ENCODE measurements around the gene APMAP.

Gene APMAP

DNA sequence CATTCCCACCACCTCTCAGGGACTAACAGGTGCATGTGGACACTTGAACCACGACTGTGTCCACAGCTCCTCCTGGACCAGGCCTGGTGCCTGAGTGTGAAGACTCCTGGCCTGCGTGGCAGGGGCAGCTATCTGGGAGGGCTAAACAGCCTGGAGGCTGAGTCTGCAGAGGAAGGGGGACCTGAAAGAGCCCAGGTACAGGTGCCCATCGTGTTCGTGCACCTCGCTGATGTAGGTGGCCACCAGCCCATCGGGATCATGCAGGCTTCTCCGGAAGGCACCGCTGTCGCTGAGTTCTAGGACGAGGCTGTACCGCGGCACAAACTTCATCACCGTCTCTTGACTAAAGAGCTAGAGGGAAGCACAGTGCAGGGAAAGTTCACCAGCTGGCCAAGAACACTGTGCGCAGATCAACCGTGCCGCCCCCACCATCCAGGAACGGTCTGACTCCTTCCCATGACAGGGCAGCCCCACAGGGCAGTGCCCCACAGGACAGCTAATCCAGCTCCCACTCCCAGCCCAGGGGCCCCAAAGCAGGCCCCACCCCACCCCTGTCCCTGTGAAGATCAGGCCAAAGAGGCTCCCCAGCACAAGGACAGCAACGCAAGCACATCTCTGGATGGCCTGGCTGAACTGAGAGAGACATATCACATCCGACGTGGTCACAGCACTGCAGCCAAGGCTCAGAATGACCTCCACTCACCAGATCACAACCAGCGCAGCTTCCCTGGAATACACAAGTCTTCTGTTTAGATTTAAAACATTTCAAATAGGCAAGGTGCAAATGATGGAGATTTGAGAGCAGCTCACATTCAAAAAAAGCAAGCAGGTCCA is 28.7 kb downstream of the APMAP start:
- DNase-seq, result no peak

DNA sequence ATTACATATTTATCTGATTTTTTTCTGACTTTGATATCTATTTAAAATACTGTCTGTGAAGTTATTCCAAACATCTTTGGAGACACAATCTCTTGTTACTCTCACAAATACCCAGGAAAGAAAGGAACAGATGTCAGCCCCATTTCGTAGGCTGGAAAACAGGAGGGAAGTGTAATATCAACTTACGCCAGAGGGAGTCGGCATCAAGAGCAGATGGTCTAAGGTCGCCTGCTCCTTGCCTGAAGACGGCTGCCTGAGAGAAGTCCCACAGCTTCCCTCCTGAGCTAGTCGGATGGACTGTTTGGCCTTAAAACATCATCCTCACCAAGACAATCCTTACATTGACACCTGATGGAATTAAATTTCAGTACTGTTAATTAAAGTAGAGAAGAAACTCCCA is 30.0 kb downstream of the APMAP start:
- no peak for DNase-seq

DNA sequence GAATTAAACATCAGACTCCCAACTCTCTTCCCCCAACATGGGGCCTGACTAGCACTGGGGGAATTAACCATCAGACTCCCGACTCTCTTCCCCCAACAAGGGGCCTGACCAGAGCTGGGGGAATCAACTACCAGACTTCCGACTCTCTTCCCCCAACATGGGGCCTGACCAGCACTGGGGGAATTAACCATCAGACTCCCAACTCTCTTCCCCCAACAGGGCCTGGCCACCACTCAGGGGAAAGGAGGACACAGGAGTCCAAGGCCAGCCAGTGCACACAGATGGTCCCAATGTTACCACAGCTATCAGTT is 30.4 kb downstream of the APMAP start:
- no peak for DNase-seq

DNA sequence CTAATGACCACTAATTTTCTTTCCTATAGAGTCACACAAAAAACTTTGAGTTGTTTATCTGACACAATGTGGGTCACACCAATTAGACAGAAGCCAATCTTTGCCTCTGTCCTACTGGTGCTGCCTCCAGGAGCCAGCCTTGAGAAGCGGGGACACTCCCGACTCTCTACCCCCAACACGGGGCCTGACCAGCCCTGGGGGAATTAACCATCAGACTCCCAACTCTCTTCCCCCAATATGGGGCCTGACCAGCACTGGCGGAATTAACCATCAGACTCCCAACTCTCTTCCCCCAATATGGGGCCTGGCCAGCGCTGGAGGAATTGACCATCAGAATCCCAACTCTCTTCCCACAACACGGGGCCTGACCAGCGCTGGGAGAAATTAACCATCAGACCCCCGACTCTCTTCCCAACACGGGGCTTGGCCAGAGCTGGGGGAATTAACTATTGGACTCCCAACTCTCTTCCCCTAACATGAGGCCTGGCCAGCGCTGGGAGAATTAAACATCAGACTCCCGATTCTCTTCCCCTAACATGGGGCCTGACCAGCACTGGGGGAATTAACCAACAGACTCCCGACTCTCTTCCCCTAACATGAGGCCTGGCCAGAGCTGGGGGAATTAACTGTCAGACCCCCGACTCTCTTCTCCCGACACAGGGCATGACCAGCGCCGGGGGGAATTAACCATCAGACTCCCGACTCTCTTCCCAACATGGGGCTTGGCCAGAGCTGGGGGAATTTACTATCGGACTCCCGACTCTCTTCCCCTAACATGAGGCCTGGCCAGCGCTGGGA is 31.0 kb downstream of the APMAP start:
- DNase-seq, result no peak

DNA sequence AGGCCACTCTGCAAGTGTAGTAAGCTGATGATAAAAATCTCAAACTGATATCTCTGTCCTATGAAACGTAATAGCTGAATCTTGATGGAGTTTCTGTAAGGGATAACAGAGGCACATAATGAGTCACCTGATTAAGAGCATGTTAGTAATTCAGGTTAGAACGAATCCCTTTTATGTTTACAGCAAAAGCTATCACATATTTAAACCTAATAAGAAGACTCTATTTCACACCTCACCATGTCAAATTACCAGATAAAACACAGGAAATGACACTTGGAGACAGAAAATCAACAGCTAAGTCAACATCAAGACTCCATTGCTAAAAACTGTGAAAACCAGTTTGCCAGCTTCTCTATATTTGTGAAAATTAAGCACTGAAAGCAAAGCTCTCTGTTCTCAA is 31.7 kb downstream of the APMAP start:
- DNase-seq, result no peak

DNA sequence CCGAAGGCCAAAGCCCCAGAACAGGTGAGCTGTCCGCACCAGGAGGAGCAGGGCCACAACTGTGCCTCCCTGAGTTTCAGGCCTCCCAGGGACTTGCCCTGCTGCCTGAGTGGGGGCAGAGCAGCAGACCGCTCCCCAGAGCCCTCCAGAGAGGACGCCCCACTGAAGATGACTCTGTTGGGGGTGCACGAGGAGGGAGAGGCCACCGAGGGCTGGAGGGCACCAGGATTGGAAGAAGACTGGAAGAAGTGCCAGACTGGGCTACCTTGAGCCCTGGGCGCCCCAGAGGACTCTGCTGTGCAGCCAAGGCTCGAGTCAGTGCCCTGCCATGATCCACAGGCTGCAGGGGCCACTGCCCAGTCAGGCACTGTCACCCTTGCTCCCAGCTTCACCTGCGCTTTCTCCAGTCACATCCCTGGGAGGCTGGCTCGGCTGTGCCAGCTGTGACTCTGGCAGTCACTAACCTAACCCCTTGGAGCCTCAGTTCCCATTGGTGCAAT is 32.2 kb downstream of the APMAP start:
- no peak for DNase-seq

DNA sequence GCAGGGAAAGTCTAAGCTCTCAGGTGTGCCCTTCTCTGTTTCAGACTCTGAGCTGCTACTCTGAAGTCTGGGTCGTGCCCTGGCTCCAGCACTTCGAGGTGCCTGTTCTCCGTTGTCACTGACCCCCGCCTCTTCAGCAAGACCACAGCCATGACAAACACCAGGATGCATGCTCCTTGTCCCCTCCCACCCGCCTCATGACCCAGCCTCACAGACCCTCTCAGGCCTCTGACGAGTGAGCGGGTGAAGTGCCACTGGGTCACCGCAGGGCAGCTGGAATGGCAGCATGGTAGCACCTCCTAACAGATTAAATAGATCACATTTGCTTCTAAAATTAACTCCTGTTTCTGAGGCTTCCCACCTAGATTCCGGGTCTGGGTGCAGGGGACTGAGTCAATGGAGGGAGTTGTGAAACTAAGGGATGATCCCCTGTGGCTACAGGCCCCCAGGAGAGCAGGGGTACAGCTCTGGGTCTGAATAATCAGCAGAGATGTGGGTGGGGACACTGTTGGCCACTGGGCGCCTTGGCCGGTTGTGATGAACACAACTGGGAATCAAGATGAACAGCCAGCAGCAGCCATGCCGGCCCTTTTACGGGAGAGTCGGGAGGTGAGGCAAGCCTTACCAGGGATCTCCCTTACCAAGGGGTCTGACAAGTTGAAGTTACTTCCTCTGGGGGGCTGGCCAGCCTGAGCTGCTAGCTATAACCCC is 32.8 kb downstream of the APMAP start:
- no peak for DNase-seq

DNA sequence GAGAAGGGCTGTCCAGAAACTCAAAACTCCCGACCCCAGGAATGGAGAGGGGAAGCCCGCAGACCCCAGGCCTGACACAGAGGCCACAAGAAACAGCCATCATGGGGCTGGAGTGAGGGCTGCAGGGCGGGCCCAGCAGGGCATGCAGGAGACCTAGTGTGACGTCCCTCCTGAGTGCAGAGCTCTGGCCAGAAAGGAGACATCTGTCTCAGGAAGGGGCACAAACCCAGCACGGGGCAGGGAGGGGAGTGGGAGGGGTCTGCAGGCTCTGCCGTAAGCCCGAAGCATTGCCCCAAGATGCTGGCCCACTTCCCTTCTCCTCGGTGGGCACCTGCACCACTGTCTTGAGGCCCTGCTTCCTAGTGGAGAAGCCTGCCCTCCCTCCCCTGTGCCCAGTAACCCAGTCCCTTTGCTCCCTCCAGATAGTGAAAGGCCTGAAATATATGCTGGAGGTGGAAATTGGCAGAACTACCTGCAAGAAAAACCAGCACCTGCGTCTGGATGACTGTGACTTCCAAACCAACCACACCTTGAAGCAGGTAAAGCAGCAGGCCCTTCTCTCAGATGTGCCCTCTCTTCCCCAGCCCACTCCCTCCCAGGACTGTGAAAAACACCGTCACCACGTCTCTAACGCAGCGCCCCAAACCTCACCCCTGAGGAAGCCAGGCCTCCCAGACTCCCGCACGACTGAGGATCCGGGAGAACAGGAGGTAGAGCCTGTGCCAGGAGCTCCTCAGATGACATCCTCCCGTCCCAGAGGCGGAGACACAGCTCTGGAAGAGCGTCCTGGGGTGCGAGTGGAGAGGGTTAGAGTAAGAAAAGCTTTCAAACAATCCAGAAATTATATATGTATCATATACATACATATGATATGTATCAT is 33.8 kb downstream of the APMAP start:
- DNase-seq, result no peak

DNA sequence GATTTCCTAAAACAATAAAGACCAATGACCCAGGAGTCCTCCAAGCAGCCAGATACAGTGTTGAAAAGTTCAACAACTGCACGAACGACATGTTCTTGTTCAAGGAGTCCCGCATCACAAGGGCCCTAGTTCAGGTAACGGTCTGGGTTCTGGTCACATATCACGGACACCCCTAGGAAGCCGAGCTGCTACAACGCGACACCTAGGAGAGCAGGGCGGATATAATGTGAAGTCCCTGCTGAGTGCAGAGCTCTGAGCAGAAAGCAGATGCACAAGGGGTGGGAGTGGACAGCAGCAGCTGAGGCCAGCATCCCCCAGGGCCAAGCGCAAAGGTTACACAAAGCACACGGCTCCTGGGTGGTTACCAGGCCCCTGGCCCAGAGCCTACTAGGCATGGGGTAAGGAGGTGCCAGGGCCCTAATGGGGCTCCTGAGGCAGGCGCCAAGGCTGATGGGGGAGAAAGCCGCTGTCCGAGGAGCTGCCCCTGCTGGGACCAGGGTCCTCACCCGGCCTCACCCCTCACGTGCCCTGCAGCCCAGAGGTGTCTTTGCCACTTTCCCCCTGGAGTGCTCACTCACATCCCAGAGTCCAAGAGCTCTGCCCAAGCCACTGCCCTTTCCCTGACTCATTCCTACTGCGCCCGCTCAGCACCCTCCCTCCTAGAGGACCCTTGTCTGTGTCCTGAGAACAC is 35.1 kb downstream of the APMAP start:
- no peak for DNase-seq

DNA sequence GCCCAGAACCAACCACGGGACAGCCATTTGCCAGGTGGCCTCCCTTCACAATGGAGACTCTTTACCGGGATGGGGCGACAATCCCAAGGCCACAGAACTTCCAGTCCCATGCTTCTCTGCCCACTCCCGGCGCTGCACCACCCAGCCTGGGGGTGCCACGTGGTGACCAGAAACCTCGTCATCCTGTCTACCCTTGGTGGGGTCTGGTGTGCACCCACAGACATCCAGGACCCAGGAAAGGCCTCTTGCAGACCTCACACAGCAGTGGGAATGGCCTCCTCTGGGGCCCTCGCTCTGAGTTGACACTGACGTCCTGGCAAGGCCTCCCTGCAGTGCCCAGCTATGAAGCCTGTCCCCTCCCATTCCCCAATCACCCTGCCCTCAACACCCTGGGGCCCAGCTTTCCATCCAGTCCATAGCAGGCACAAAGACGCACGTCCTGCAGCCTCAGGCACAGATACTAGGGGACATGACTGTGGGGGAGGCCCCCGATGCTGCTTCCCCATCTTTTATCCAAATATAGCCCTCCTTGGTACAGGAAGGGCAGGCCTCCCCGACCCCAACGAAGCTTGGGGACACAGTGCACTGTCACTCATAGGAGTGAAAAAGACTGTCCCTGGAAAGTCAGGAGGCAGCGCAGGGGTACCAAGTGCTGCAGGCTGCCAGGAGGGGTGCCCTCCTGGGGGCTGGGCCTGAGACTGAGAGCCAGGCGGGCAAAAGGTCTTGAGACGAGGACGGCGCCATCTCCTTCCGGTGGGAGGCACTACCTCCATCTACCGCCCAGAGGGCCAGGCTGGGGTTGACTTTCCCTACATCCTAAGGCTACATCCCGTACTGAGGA is 36.3 kb downstream of the APMAP start:
- DNase-seq, result no peak

DNA sequence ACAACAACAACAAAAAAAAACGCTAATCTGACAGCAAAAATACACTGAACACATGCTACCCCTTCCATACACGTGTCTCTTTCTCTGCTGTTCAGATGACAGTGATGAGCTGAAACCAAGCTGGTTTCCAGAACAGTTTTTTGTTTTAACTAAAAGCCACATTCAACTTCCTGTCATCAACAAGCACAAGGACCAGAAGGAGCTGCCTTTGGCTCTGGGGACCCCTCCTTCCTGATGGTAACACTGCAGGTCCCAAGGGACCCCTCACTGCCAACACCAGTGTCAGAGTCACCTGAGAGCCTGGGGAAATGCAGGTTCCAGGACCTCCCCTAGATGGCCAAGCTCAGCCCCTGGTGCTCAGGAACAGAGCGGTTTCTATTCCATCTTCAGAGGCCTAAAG is 37.5 kb downstream of the APMAP start:
- DNase-seq, result no peak

DNA sequence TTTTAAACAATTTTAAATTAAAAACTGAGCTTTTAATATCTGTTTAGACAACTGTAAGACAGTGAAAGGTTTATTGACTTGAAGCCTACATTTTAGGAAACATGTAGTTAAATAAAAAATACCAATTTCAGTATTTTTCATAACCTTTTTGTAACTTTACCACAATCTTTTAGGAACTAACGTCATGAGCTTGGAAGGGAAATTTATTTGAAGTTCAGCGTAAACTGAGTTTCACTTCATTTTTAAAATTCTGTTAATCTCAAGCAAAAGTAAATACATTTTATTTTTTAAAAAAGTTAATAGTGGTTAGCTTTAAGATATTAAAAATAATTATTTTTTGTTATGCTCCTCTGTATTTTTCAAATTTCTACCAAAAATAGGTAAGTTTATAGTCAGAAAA is 38.0 kb downstream of the APMAP start:
- DNase-seq, result peak; percentile 55

DNA sequence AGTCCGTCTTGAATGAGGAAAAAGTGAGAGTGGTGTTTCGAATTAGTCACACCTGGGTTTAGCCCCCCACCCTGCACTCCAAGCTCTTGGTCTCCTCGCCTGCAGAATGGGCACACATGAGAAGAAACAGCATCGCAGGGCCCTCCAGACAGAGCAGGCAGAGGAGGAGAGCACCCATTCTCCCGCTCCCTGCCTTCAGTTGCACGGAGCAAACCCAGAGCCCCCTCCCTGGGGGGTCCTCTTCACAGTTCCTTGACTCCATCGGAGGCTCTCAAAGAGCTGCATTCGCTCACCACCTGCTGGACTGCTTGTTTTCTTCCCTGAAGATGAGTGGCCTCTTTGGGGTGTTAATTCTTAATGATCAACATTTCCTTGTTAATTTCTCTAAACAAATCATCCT is 38.4 kb downstream of the APMAP start:
- no peak for DNase-seq

DNA sequence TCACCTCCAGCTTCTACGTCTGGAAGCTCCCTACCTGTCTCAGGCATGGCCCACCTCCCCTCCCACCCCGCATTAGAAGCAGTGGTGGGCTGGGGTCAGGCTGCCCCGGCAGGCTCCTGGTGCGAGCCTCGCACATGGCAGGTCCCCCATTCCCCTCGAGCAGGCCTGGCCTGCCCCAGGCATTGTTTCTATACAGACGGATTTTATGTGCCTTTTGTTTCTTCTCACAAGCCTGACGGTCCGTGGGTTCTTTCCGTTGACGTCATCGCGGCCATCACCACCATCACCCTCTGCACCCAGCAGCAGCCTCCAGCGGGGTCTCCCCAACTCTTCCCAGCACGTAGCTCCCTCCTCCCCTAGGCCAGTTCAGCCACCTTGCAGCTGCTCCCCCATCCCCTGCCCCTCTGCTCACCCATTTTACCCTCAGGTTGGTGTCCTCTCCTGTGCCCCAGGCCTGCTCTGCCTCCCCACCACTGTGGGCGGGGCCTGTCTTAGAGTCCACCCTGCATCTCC is 38.9 kb downstream of the APMAP start:
- DNase-seq, result no peak

DNA sequence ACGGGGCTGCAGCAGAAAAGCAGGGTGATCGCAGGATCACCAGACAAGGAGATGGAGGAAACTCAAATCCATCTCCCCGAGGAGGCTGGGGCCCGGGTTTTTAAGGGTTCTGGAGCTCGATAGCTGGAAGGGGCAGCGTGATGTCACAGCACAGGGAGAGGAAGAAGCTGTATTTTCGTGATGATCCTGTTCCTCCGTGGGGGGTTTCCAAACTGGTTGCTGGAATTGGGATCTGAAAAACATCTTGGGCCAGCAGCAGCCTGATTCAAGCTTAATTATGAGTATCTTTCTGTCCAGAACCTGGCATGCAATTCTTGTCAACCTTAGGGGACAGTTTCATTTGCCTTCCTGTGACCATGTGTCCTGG is 39.4 kb downstream of the APMAP start:
- DNase-seq, result peak; percentile 37

DNA sequence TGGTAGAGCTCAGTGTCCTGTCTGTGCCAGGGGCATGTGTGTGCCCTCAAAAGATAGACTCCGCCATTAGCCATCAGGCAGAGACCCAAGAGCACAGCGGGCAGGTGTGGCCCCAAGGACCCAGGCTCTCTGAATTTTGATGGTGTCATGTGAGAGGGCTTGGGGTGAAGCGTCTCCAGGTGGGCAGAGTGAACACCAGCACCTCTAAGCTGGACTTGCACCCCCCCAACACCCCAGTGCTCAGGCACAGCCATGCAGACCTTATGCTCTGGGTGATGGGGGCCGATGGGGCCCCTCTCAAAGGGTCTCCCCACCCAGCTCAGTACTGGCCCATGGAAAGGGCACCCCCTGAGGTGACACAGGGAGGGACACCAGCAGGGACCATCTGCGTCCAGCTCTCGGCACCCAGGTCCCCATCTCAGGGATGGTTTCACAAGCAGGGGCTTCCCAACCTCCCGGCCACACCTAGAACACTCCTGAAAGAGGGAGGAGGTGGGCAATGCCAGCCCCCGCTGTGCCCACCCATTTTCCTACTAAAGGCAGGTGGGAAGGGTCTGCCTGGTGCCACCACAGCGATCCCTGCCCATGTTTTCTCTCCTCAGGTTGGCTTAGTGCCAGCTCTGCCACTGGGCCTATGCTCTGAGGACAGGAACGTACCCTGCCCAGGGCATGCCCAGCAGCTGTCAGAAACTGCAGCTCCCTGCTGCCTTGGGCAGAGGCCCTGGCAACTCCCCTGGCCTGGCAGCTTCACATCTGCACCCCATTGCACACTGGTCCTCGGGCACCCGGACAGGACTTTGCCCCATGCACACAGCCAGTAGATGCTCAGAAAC is 40.0 kb downstream of the APMAP start:
- no peak for DNase-seq

DNA sequence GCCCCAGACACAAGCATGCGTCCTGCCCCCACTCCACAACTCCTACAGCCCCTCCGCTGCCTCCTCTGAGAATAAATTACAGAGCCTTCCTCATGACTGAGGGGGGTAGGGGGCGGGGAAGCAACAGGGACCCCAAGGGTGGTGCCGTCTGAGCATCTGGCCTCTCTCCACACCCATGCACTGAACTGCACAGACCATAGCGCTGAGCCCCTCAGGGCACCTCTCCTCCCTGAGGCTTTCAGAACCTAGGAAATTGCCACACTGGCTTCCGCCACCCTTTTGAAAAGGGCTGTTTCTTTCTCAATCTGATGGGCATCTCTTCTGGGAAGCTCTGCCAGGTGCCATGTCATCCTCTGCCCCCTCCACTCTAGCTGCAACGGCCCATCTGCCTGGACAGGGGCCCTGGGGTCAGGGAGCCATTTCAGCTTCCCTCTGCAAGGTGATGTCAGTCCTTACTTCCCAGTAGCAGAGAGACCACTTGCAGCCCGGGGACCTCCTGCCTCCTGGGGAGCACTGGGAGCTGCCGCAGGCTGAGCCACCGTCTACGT is 40.9 kb downstream of the APMAP start:
- DNase-seq, result no peak

DNA sequence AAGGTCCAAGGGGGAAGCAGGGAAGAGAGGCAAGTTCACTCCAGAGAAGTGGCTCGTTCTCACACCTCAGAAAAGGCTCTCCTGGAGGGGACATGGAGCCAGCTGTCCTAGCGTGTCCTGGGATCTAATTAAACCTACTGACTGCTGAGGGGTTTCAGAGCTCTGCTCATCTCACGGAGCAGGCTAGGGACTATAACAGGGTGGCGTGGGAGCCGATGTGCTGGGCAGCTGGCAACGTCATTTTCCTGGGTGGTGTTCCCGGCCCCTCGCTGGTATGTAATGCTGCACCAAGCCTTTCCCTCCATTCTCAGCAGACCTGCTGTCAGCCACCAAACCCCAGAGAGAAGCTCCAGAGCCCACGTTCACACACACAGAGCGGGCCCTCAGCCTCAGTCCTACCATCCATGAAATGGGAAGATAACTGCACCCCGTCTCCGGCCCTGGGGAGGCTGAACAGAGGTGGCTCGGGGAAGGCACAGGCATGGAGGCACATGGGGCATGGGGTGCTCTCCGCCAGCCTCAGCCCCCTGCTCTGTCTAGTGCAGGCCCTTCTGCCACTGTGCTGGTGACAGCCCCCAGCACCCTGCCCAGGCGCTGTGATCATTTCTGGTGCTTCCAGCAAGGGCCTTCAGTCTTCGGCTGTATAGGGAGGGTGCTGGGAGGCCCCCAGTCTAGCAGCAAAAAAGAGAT is 41.6 kb downstream of the APMAP start:
- DNase-seq, result no peak

Data from suppressor macrophage treated with lipopolysaccharide for 4 hours (primary cell).